ENCODE measurements around the gene TJAP1.
"Not testable (repeated sequence)": the region's sequence is repeated elsewhere in the genome, so short reads cannot be mapped to it uniquely, and the experiment has no call there.

The TJAP1 gene

DNA sequence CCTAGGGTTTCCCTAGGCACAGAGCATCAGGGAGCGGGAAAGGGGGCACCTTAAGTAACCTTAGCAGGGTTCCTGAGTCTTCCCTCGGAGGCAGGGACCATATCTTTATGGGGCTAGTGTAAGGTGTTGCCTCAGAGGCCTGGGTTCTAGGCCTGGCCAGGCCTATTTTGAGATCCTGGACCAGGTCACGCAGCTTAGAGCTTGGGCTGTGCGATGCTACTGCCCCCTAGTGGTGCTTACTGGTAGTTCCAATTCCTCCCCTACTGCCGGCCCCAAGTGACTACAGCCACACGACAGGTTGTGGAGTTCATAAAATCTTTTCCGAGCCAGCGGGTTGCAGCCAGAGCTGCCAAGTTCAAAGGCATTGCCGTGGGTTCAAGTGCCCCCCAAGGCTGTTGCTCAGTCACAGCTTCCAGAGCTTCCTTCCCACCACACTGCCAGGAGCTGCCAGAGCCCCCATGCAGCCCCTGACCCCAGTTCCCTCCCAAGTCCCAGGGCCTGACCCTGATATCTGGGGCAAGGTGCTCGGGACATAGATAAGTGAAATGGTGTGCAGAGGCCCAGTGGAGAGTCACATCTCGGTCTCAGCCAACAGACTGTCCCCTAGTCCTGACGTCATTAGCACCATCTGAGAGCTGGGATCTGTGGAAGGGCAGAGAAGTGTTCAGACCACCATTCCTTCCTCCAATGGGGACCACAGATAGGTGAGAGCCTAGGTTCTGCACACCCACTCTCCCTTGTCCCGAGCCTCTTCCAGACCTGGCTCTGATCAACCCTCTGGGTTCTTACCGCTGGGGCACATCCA is 29.5 kb downstream of the TJAP1 start:
- peak; percentile 74 for DNase-seq

DNA sequence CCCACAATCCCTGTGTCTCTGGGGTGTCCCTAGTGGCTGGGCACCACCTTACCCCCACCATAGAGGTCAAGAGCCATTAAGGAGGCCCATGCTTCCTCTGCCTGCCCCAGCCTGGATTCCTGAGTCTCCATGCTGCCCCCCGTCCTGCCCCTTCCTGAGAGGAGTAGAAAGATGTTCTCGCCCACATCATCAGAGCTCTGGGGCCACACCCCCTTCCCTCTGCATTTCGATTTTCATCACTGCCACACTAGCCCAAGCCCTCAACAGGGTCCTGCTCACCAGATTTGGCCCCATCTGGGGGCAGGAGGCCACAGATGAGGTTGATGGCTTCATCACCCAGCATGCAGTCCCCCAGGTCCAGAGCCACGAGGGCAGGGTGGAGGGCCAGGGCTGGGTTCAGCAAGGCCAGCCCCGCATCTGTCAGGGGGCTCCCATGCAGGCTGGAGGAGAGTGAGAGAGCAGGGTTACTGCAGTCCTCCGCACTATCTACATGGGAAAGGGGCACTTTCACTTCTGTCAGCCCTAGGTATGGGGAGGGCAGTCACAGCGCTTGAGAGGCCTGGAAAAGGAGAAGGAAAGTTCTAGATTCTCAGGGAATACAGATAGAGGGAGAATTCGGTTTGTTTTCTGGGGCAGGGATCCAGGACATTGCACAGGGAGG is 31.2 kb downstream of the TJAP1 start:
- DNase-seq: no peak

DNA sequence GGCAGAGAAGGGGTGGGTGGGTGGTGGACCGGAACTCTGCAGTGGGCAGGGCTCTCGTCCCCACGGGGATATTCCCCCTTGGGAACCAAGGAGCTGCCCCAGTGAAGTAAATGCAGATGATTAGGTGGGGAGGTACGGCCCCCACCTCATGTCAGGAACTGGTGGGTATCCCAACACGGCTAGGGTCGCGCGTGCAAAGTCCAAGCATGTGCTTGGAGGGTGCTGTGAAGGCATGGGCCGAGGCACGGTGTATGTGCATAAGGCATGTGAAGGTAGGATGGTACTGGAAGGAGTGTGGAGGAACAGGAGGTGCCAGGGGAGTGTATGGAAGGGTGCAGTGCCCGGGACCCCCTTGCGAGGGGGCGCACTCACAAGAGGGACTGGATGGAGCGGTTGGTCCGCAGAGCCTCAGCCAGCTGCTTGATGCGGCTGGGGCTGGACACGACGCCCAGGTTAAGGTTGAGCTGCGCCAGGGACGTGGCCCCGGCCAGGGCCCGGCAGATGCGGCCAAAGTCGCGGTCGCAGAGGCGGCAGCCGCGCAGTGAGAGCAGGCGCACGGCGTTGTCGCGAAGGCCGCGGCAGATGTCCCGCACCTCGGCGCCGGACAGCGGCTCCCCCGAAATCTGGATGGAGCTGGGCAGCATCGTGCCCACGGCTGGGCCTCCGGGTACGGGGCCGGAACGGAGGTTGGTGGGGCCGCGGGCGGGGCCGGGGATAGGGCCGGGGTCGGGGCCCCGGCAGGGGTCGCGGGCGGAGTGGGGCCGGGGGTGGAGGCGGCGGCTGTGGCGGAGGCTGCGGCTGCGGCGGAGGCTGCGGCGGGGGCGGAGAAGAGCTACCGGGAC is 32.0 kb downstream of the TJAP1 start:
- DNase-seq: no peak

DNA sequence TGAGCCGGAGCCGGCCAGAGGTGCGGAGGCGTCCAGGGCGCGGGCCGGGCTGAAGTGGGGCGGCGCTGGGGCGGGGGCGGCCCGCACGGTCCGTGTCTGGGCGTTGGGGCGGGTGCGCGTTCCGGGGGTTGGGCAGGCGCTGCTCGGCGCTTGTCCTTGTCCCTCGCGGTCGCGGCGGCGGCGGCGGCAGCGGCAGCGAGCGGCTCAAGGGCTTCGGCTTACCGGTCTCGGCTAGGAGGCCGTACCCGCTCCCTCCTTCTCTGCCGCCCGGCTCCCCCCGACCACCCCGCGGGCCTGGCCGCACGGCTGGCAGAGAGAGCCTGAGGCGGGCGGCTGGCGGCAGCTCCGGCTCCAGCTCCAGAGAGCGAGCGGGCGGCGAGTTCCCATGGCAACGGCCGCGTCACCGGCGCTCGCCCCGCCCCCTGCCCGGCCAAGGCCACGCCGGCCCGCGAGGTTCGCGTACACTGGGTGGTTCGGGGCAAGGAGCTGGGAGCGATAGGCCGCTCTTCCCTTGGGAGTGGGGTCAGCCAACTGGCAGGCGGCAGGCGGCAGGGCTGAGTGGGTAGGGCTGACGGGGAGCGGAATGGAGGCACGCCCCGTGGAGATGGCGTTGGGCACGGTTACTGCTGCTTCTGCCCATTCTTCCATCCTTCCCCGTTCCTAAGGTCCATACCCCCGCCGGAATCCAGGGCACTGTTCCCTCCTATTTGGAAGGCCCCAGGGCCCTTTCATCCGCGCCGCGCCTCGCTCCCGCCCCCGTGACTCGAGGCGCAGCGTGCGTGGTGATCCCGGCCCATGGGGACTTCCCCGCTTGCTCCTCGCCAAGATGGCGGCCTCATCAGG is 32.8 kb downstream of the TJAP1 start, which contains the start of gene LRRC73:
Gene LRRC73, minus strand, starts transcription at position 363 of the 843 bp plus-strand sequence. CDS start 561 bp downstream, outside the sequence.
- peak; percentile 76 for DNase-seq

GRCh38 chr6:43510827-43511163 is 33.4 kb downstream of the TJAP1 start:
- DNase-seq: no peak

DNA sequence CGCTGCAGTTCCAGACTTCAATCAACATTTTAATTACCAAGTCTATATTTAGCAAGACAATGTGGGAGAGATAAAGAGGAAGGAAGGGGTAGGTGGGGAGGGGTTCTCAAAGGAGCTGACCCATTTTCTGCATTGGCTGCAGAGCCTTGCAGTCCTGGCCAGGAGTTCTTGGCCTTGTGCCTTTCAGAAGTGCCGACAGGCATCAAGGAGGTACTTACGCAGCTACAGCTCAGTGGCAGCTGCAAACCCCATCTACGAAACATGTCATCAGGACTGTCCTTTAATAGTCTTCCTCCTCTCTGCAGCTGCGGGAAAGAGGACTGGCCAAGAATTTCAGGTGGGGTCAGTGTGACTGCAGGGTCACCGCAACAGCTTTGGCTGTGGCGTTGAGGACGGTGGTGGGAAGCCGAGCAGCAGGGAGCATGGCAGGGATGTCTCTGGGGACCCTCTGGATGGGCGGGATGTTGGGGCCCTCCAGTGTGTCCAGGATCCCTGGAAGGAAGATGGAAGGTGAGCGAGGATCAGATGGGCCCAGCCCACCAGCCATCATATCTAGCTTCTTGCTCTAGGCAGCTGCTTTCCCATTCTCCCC is 34.5 kb downstream of the TJAP1 start:
- DNase-seq: no peak

GRCh38 chr6:43515808-43516207 is 38.4 kb downstream of the TJAP1 start:
- no peak for DNase-seq

DNA sequence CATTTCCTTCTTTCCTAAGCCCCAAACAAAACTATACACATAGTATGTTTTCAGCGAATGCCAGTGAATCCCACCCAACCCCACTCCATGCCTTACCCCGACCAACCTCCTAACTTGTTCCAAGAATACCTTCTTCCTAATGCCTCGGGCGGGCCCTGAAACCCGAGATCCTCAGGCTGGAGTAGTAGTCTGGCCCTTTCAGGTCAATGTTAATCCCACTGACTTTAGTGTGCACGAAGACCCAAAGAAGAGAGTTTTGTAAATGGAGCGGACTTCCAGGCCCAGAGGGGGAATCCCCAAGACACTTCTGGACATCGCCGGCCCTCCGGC is 39.0 kb downstream of the TJAP1 start:
- no peak for DNase-seq

DNA sequence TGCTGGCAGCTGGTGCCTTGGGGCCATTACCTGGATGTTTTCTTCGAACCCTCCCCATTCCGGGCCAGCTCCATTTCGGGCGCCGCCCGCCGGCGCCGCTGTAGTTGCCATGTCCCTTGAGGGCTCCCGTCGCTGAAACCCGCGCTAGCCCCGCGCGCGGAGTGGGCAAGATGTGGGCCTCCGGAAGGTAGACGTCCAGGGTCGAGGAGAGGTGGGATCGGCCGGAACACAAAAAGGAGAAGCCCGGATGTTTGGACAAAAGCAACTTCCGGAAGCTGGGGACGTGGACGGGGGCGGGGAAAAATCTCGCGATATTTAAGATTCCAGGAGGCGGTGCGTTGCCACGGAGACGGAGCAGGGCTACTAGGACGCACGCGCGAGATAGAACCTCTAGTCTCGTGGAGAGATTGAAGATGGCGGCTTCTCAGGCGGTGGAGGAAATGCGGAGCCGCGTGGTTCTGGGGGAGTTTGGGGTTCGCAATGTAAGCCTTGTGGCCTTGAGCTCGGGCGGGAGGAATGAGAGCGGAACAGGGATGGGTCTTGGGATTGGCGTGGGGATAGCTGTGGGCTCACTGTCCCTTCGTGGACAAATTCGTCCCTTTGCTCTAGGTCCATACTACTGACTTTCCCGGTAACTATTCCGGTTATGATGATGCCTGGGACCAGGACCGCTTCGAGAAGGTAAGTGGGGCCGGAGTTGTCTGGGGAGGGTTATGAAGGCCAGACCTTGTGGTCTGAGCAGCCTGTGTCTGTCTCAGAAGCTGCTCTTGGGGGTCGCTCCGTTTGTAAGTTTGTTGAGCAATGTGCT is 39.5 kb downstream of the TJAP1 start, which contains the start of the genes POLR1C and YIPF3:
Gene POLR1C, plus strand, starts transcription at position 393 of the 808 bp plus-strand sequence. Its CDS starts 21 bp downstream, at position 414.
Gene YIPF3, minus strand, starts transcription at position 230 of the 808 bp plus-strand sequence. Its CDS starts 119 bp downstream, at position 111.
- peak; percentile 95 for DNase-seq

GRCh38 chr6:43517505-43518357 is 40.4 kb downstream of the TJAP1 start:
- no peak for DNase-seq

DNA sequence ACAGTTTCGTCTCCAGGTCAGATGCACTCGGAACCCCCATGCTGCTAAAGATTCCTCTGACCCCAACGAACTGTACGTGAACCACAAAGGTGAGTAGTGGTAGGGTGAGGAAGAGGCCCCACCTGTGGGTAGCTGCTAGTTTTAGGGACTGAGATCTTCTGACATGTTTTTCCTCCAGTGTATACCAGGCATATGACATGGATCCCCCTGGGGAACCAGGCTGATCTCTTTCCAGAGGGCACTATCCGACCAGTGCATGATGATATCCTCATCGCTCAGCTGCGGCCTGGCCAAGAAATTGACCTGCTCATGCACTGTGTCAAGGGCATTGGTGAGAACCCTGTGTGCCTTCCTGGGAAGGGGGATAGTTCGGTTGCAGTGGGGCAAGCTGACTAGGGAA is 42.7 kb downstream of the TJAP1 start:
- DNase-seq: no peak

GRCh38 chr6:43521836-43522235 is 44.5 kb downstream of the TJAP1 start:
- no peak for DNase-seq

- DNase-seq: no peak
Measured at GRCh38 chr6:43522547-43523261, 45.3 kb downstream of the TJAP1 start.

DNA sequence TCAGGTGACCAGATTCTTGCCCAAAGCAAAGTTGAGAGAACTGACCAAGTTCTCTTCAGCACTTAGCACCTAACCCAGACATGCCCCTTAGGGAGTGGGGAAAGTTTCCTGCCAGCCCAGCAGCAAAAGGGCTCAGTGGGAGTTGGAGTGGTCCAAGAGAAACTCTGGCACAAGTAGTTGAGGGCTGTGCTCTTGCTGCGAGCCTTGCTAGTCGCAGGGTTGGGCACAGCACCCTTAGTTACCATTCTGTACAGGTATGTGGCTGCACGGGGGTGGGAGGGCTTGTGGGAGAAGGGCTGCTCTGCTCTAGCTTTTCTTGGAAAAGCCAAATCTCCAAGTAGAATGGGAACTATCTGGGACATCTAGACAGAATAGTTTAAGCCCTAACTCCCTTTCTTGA is 45.9 kb downstream of the TJAP1 start:
- no peak for DNase-seq

- DNase-seq: no peak
Measured at GRCh38 chr6:43524483-43524961, 47.2 kb downstream of the TJAP1 start.

- no peak for DNase-seq
Measured at GRCh38 chr6:43532201-43532600, 54.8 kb downstream of the TJAP1 start.

DNA sequence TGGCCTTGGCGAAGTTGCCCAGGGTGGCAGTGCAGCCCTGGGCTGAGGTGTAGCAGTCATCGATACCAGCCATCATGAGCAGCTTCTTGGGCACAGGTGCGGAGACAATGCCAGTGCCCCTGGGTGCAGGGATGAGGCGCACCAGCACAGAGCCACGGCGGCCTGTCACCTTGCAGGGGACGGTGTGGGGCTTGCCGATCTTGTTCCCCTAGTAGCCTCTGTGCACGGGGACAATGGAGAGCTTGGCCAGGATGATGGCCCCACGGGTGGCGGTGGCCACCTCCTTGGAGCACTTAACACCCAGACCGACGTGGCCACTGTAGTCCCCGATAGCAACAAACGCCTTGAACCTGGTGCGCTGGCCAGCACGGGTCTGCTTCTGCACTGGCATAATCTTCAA is 61.6 kb downstream of the TJAP1 start:
- not testable (repeated sequence) for DNase-seq

DNA sequence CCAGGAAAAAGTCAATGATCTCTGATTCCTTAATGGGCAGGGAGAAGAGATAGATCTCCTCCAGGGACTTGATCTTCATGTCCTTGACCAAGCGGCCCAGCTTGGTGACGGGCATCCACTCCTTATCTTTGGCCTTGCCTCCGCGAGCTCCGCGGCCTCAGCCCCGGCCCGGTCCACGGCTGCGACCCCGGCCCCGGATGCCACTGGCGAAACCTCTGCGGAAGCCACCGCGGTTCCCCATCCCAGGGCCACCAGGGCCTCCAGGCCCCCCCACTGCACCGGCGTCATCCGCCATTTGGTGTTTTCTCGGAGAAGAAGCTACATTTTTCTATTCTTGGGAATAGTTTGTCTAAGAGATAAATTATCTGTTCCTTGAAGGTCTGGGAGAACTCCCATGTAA is 62.0 kb downstream of the TJAP1 start:
- not testable (repeated sequence) for DNase-seq

DNA sequence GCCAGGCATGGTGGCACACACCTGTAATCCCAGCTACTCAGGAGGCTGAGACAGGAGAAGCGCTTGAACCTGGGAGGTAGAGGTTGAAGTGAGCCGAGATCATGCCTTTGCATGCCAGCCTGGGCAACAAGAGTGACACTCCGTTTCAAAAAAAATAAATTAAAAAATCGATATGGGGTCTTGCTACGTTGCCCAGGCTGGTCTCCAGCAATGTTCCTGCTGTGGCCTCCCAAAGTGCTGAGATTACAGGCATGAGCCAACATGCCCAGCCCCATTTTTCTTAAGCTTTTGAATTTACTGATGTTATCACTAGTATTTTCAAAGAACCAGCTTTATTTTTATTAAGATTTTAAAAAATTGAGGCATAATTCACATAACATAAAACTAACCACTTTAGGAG is 63.1 kb downstream of the TJAP1 start:
- DNase-seq: no peak
